H9 (cell line): ENCODE data around the gene ASMT. TPM values are rescaled to one million over a fixed set of nuclear protein-coding genes. Genes with fewer than 3 reads are reported as not detected.

ENCODE experiments used
- DNase-seq: peaks from one replicate; pipeline ENCODE4 v3.0.0-alpha.2; 2017
- H2AFZ ChIP-seq: one replicate; pipeline ENCODE4 v1.6.1; 2013; ENCODE audit warnings: mild to moderate bottlenecking, low read length, control low read depth, moderate library complexity
- H2AK5ac ChIP-seq: 2 replicates; pipeline ENCODE4 v1.6.1; 2013; ENCODE audit warnings: low read length, control low read depth, mixed read lengths; ENCODE audit not compliant: insufficient read length
- H2BK120ac ChIP-seq: one replicate; pipeline ENCODE4 v1.6.1; 2013; ENCODE audit warnings: low read depth, mild to moderate bottlenecking, low read length, control low read depth, inconsistent platforms; ENCODE audit not compliant: poor library complexity, severe bottlenecking
- H2BK12ac ChIP-seq: 2 replicates; pipeline ENCODE4 v1.6.1; 2013; ENCODE audit warnings: low read length, control low read depth, mixed read lengths, low read depth; ENCODE audit not compliant: insufficient read length
- H2BK15ac ChIP-seq: 2 replicates; pipeline ENCODE4 v1.6.1; 2013; ENCODE audit warnings: low read depth, low read length, control low read depth
- H2BK20ac ChIP-seq: one replicate; pipeline ENCODE4 v1.6.1; 2013; ENCODE audit warnings: low read depth, mild to moderate bottlenecking, low read length, control low read depth, inconsistent platforms; ENCODE audit not compliant: poor library complexity, severe bottlenecking
- H2BK5ac ChIP-seq: 2 replicates; pipeline ENCODE4 v1.6.1; 2013; ENCODE audit warnings: low read length, control low read depth, mixed read lengths; ENCODE audit not compliant: insufficient read length
- H3K14ac ChIP-seq: 2 replicates; pipeline ENCODE4 v1.6.1; 2013; ENCODE audit warnings: low read length, control low read depth; ENCODE audit not compliant: insufficient read depth
- H3K18ac ChIP-seq: 2 replicates; pipeline ENCODE4 v1.6.1; 2013; ENCODE audit warnings: low read depth, mild to moderate bottlenecking, mixed read lengths, low read length, control low read depth; ENCODE audit not compliant: insufficient read length
- H3K23ac ChIP-seq: 2 replicates; pipeline ENCODE4 v1.6.1; 2013; ENCODE audit warnings: low read length, control low read depth, mixed read lengths, low read depth; ENCODE audit not compliant: insufficient read length
- H3K23me2 ChIP-seq: 2 replicates; pipeline ENCODE4 v1.6.1; 2013; ENCODE audit warnings: low read depth, mild to moderate bottlenecking, mixed read lengths, low read length, control low read depth; ENCODE audit not compliant: insufficient read length, poor library complexity, severe bottlenecking
- H3K27ac ChIP-seq: 2 replicates; pipeline ENCODE4 v1.5.1; 2013; ENCODE audit warnings: low read length, control low read depth, mixed read lengths, low read depth; ENCODE audit not compliant: insufficient read length
- H3K27me3 ChIP-seq: 2 replicates; pipeline ENCODE4 v1.6.1; 2013; ENCODE audit warnings: low read length, control low read depth, inconsistent platforms; ENCODE audit not compliant: insufficient read depth
- H3K4ac ChIP-seq: 2 replicates; pipeline ENCODE4 v1.6.1; 2013; ENCODE audit warnings: low read depth, mild to moderate bottlenecking, control low read depth, inconsistent platforms, low read length, moderate library complexity
- H3K4me1 ChIP-seq: 2 replicates; pipeline ENCODE4 v1.6.1; 2013; ENCODE audit warnings: low read length, control low read depth, inconsistent platforms; ENCODE audit not compliant: insufficient read depth
- H3K4me2 ChIP-seq: 2 replicates; pipeline ENCODE4 v1.6.1; 2013; ENCODE audit warnings: low read length, control low read depth, mixed read lengths; ENCODE audit not compliant: insufficient read length, insufficient read depth
- H3K56ac ChIP-seq: 2 replicates; pipeline ENCODE4 v1.6.1; 2013; ENCODE audit warnings: low read depth, mild to moderate bottlenecking, mixed read lengths, low read length, control low read depth; ENCODE audit not compliant: insufficient read length
- H3K79me1 ChIP-seq: 2 replicates; pipeline ENCODE4 v1.6.1; 2013; ENCODE audit warnings: low read depth, mild to moderate bottlenecking, moderate library complexity, low read length, control low read depth, inconsistent platforms; ENCODE audit not compliant: insufficient read depth, poor library complexity, severe bottlenecking
- H3K79me2 ChIP-seq: 2 replicates; pipeline ENCODE4 v1.6.1; 2013; ENCODE audit warnings: low read length, control low read depth, inconsistent platforms; ENCODE audit not compliant: insufficient read depth
- H3K9ac ChIP-seq: 2 replicates; pipeline ENCODE4 v1.6.1; 2013; ENCODE audit warnings: low read length, control low read depth, mixed read lengths; ENCODE audit not compliant: insufficient read length; ENCODE audit errors: extremely low read depth
- H3K9me3 ChIP-seq: one replicate; pipeline ENCODE4 v1.6.1; 2013; ENCODE audit warnings: low read depth, low read length, inconsistent platforms; ENCODE audit not compliant: control insufficient read depth
- H3T11ph ChIP-seq: one replicate; pipeline ENCODE4 v1.6.1; 2013; ENCODE audit warnings: mild to moderate bottlenecking, low read length, control low read depth, inconsistent platforms
- H4K20me1 ChIP-seq: one replicate; pipeline ENCODE4 v1.6.1; 2013; ENCODE audit not compliant: control insufficient read depth, insufficient read length, insufficient read depth
- H4K5ac ChIP-seq: 2 replicates; pipeline ENCODE4 v1.6.1; 2013; ENCODE audit warnings: low read depth, mild to moderate bottlenecking, mixed read lengths, low read length, control low read depth; ENCODE audit not compliant: insufficient read length
- H4K8ac ChIP-seq: replicated peaks from 2 replicates; pipeline ENCODE4 v1.6.1; 2013; ENCODE audit warnings: low read length, control low read depth, mixed read lengths, low read depth; ENCODE audit not compliant: insufficient read length
- H4K91ac ChIP-seq: 2 replicates; pipeline ENCODE4 v1.6.1; 2013; ENCODE audit warnings: low read depth, mild to moderate bottlenecking, moderate library complexity, mixed read lengths, low read length, control low read depth; ENCODE audit not compliant: insufficient read length
- H3K27ac Mint-ChIP-seq, 3 experiments: 2 replicates in 2 of 3; 3 replicates in 1 of 3; pipeline ENCODE4 v1.8.0; 2020 to 2021; ENCODE audit warnings: mixed read lengths in 3 of 3, mild to moderate bottlenecking in 1 of 3, moderate library complexity in 1 of 3
- H3K27me3 Mint-ChIP-seq: 2 replicates; pipeline ENCODE4 v1.8.0; 2021; ENCODE audit warnings: low read depth, mild to moderate bottlenecking, moderate library complexity, mixed read lengths
- H3K36me3 Mint-ChIP-seq, 3 experiments: 2 replicates in 2 of 3; 3 replicates in 1 of 3; pipeline ENCODE4 v1.8.0; 2020 to 2021; ENCODE audit warnings: low read depth in 3 of 3, mixed read lengths in 3 of 3; ENCODE audit not compliant: insufficient read depth in 1 of 3
- H3K4me1 Mint-ChIP-seq, 2 experiments: 2 replicates each; pipeline ENCODE4 v1.8.0; 2020; ENCODE audit warnings: mixed read lengths in 2 of 2
- H3K4me3 Mint-ChIP-seq, 2 experiments: 2 replicates in 1 of 2; 3 replicates in 1 of 2; pipeline ENCODE4 v1.8.0; 2020 to 2021; ENCODE audit warnings: mild to moderate bottlenecking in 2 of 2, mixed read lengths in 2 of 2, moderate library complexity in 1 of 2
- H3K9me3 Mint-ChIP-seq, 2 experiments: 2 replicates in 1 of 2; 3 replicates in 1 of 2; pipeline ENCODE4 v1.8.0; 2020; ENCODE audit warnings: mild to moderate bottlenecking in 2 of 2, mixed read lengths in 2 of 2, moderate library complexity in 1 of 2
- CTCF ChIP-seq: fragments of 200-600 bp; sonication (generic); conservative IDR thresholded peaks from 3 replicates; pipeline ENCODE4 v1.8.0; 2021; ENCODE audit warnings: antibody characterized with exemption, mild to moderate bottlenecking
- whole genome bisulfite sequencing: extraction: QIAGEN DNeasy Blood & Tissue Kit; methylation state at CpG from one replicate; pipeline ENCODE4 v1.1.7; 2013; ENCODE audit warnings: missing lambda C conversion rate, low lambda C conversion rate, mixed read lengths; ENCODE audit not compliant: insufficient read length; ENCODE audit errors: extremely low coverage; 5-methylcytosine and 5-hydroxymethylcytosine counted together
- total RNA-seq: library from RNA; stranded (reverse); gene quantifications from 2 replicates; pipeline ENCODE4 v1.2.1, GENCODE V29; 2021

The ASMT gene
- total RNA-seq, 1 experiment from 2014 or later = 1.4 TPM

- Histone ChIP-seq H3K79me2 (no peaks in the 10 kb centered on the region), H4K5ac (no peak overlapping the region), H3K27me3 (no peaks in the 10 kb centered on the region), H3K14ac (no peak overlapping the region), H2BK12ac (no peak overlapping the region), H2BK15ac (no peak overlapping the region), H2BK20ac (no peak overlapping the region), H3K23ac (no peak overlapping the region), H3K56ac (no peak overlapping the region), H3K4me1 (no peaks in the 10 kb centered on the region), H3K27ac (no peak overlapping the region), H4K91ac (no peak overlapping the region), H3K9me3 (no peaks in the 10 kb centered on the region), H2AFZ (no peak overlapping the region), H3K18ac (no peak overlapping the region), H3T11ph (no peak overlapping the region), H2BK5ac (no peak overlapping the region), H3K4me2 (no peak overlapping the region), H2BK120ac (no peak overlapping the region), H3K79me1 (no peaks in the 10 kb centered on the region), H4K8ac (no peak overlapping the region), H3K23me2 (no peaks in the 10 kb centered on the region), H4K20me1 (no peaks in the 10 kb centered on the region), H3K9ac (no peak overlapping the region), H3K4ac (no peak overlapping the region), H2AK5ac (no peak overlapping the region)
- no peak overlapping the region for H3K27ac Mint-ChIP-seq
- no peak for TF ChIP-seq CTCF
- H3K27me3 Mint-ChIP-seq = peaks cover 3% of the 10 kb centered on the region; the same call in 1 of the 2 replicates
- no peak for DNase-seq
- H3K9me3 Mint-ChIP-seq = peaks cover 7 to 12% of the 10 kb centered on the region in 2 experiments; a peak in 4 of 5 replicates
- no CpG with 5 or more reads among the region's 2 CpGs for WGBS
- H3K4me3 Mint-ChIP-seq = no peak overlapping the region
- peaks cover 0 to under 1% of the 10 kb centered on the region in 2 experiments; a peak in 1 of 4 replicates for H3K4me1 Mint-ChIP-seq
- H3K36me3 Mint-ChIP-seq = no peaks in the 10 kb centered on the region
Observed at GRCh38 chrX:1577845-1578244, 37.0 kb upstream of the ASMT start.
